Hepatocyte (in vitro differentiated cells): ENCODE measurements around the gene PABPN1. TPM values are rescaled to one million over a fixed set of nuclear protein-coding genes. Genes with fewer than 3 reads are reported as not detected.

Experiments
- DNase-seq: peaks from one replicate; pipeline ENCODE4 v3.0.0-alpha.2; 2016; ENCODE audit warnings: low spot score
- H2AFZ ChIP-seq: fragments of 200-600 bp; sonication (generic); 2 replicates; pipeline ENCODE4 v1.6.0; 2016; ENCODE audit warnings: antibody characterized with exemption, mild to moderate bottlenecking
- H3K27ac ChIP-seq: fragments of 200-600 bp; sonication (generic); 2 replicates; pipeline ENCODE4 v1.5.1; 2016; ENCODE audit warnings: mild to moderate bottlenecking
- H3K27me3 ChIP-seq: fragments of 200-600 bp; sonication (generic); 2 replicates; pipeline ENCODE4 v1.6.1; 2016
- H3K36me3 ChIP-seq: fragments of 200-600 bp; sonication (generic); replicated peaks from 2 replicates; pipeline ENCODE4 v1.5.1; 2016; ENCODE audit warnings: low read depth; ENCODE audit not compliant: insufficient read depth
- H3K4me1 ChIP-seq: fragments of 200-600 bp; sonication (generic); 2 replicates; pipeline ENCODE4 v1.5.1; 2016; ENCODE audit warnings: mild to moderate bottlenecking, moderate library complexity; ENCODE audit not compliant: insufficient read depth
- H3K4me2 ChIP-seq: fragments of 200-600 bp; sonication (generic); 2 replicates; pipeline ENCODE4 v1.6.0; 2016
- H3K4me3 ChIP-seq: fragments of 200-600 bp; sonication (generic); 2 replicates; pipeline ENCODE4 v1.5.1; 2016; ENCODE audit warnings: mild to moderate bottlenecking
- H3K79me2 ChIP-seq: fragments of 200-600 bp; sonication (generic); 2 replicates; pipeline ENCODE4 v1.6.0; 2017; ENCODE audit warnings: mild to moderate bottlenecking
- H3K9me2 ChIP-seq: fragments of 200-600 bp; sonication (generic); replicated peaks from 2 replicates; pipeline ENCODE4 v1.6.0; 2017; ENCODE audit warnings: mild to moderate bottlenecking; ENCODE audit not compliant: insufficient read depth
- H3K9me3 ChIP-seq: fragments of 200-600 bp; sonication (generic); 2 replicates; pipeline ENCODE4 v1.5.1; 2016; ENCODE audit warnings: low read depth, mild to moderate bottlenecking
- H4K20me1 ChIP-seq: fragments of 200-600 bp; sonication (generic); 2 replicates; pipeline ENCODE4 v1.6.0; 2016; ENCODE audit warnings: mild to moderate bottlenecking; ENCODE audit not compliant: insufficient read depth, poor library complexity, severe bottlenecking
- CTCF ChIP-seq: fragments of 200-600 bp; sonication (generic); IDR thresholded peaks from 2 replicates; pipeline ENCODE4 v1.5.1; 2016; ENCODE audit warnings: antibody characterized with exemption, mild to moderate bottlenecking; ENCODE audit not compliant: poor library complexity
- EZH2 ChIP-seq: fragments of 200-600 bp; sonication (generic); IDR thresholded peaks from 2 replicates; pipeline ENCODE4 v1.6.1; 2016; ENCODE audit warnings: antibody characterized with exemption, mild to moderate bottlenecking, borderline replicate concordance
- EZH2phosphoT487 ChIP-seq: fragments of 200-600 bp; sonication (generic); IDR thresholded peaks from one replicate; pipeline ENCODE4 v1.6.1; 2018; ENCODE audit warnings: antibody characterized with exemption, mild to moderate bottlenecking, low read depth, moderate library complexity; ENCODE audit not compliant: unreplicated experiment, severe bottlenecking
- WGBS: methylation state at CpG from one replicate; pipeline ENCODE4 v1.1.6; 2016; ENCODE audit warnings: low lambda C conversion rate; ENCODE audit errors: missing lambda C conversion rate; 5-methylcytosine and 5-hydroxymethylcytosine counted together
- polyA plus RNA-seq: library from polyadenylated mRNA; unstranded; fragments of >200 nt; fragmentation: Nextera tagmentation; extraction: Ambion mirVana; gene quantifications from 2 replicates; pipeline ENCODE4 v1.2.1, GENCODE V29; 2016
- total RNA-seq: library from RNA; depleted of rRNA; stranded (reverse); fragments of >200 nt; gene quantifications from 2 replicates; pipeline ENCODE4 v1.2.3, GENCODE V29; 2014

The PABPN1 gene
- total and polyA plus RNA-seq, 2 experiments from 2014 or later, result 116 to 213 TPM

- H3K4me2 ChIP-seq, result peak overlapping the region; percentile 88
- peaks cover 13% of the 10 kb centered on the region for H3K79me2 ChIP-seq
- H3K36me3 ChIP-seq, result no peaks in the 10 kb centered on the region
- peaks cover 23% of the 10 kb centered on the region for H3K4me1 ChIP-seq
- H4K20me1 ChIP-seq, result no peaks in the 10 kb centered on the region
- H3K27ac ChIP-seq, result peak overlapping the region; percentile 98
- peak overlapping the region; percentile 75 for H3K4me3 ChIP-seq
- H3K9me2 ChIP-seq, result no peaks in the 10 kb centered on the region
- no peak overlapping the region for H2AFZ ChIP-seq
- under 1% methylated on average over 81 of the region's 87 CpGs for WGBS
- no peaks in the 10 kb centered on the region for H3K27me3 ChIP-seq
- no peak for TF ChIP-seq EZH2
- TF ChIP-seq CTCF, result peak; percentile 81
- DNase-seq, result peak; percentile 100
- H3K9me3 ChIP-seq, result no peaks in the 10 kb centered on the region
These were observed 19.8 kb upstream of the PABPN1 start for GRCh38 chr14:23301288-23301968.

- H3K4me1 ChIP-seq, result peaks cover 23% of the 10 kb centered on the region
- H3K79me2 ChIP-seq, result peaks cover 15% of the 10 kb centered on the region
- peak overlapping the region; percentile 88 for H3K4me2 ChIP-seq
- no peaks in the 10 kb centered on the region for H4K20me1 ChIP-seq
- under 1% methylated on average over 24 of the region's 25 CpGs for WGBS
- no peak for TF ChIP-seq EZH2phosphoT487
- no peak for TF ChIP-seq EZH2
- no peak for TF ChIP-seq CTCF
- H2AFZ ChIP-seq, result peak overlapping the region; percentile 73
- no peaks in the 10 kb centered on the region for H3K9me3 ChIP-seq
- no peaks in the 10 kb centered on the region for H3K27me3 ChIP-seq
- H3K4me3 ChIP-seq, result peak overlapping the region; percentile 57
- DNase-seq, result no peak
- peak overlapping the region; percentile 90 for H3K27ac ChIP-seq
- H3K36me3 ChIP-seq, result no peaks in the 10 kb centered on the region
- H3K9me2 ChIP-seq, result no peaks in the 10 kb centered on the region
These were observed 19.3 kb upstream of the PABPN1 start for GRCh38 chr14:23301969-23302289.

DNA sequence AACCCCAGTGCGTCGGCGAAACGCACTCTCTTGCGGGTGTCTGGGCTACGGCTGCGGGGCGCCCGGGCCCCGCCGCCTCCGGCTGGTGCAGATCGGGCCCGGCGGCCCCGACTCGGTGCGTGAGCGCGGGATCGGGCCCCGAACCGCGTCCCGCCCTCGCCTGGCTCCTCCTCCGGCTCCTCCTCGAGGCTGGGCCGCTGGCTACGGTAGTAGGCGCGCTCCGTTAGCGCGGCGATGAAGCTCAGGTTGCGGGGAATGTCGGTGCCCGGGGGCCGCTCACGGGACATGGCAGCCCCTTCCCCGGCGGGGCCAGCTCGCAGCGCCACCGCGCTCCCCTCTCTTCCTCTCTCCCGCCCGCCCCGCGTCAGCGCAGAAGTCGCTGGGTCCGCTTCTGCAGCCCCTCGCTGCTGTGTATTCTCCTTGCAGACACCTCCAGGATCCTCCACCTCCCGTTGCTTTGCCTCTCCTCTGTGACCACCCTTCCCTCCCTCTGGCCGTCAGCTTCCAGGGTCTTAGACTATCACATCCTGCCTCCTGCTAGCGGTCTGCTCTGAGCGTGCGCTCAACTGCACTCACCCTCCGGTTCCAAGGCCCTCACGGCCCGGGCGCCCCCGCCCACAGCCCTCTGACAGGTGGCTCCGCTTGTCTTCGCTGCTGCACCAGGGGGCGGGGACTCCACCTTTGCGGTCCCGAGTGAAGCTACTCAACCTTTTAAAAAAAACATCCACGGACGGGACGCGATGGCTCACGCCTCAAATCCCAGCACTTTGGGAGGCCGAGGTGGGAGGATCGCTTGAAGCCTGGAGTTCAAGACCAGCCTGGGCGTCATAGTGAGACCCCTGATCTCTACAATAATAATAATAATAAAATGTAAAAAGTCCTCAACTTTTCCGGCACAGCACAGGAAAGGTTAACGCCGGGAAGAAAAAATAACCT lies 18.7 kb upstream of the PABPN1 start, which contains the start of gene PPP1R3E:
TSS of gene PPP1R3E (minus strand) at position 570 of the 936 bp plus-strand sequence. CDS start at position 287, 283 bp downstream.
- Histone ChIP-seq H3K4me2 (peak within 1 kb of the TSS; percentile 88), H3K36me3 (no peaks in the 10 kb centered on the region), H3K27ac (peak within 1 kb of the TSS; percentile 90), H3K27me3 (no peaks in the 10 kb centered on the region), H3K9me2 (no peaks in the 10 kb centered on the region), H3K9me3 (no peaks in the 10 kb centered on the region), H4K20me1 (no peaks in the 10 kb centered on the region), H3K4me3 (peak within 1 kb of the TSS; percentile 57), H3K4me1 (peaks cover 25% of the 10 kb centered on the region), H3K79me2 (peaks cover 21% of the 10 kb centered on the region), H2AFZ (peak within 1 kb of the TSS; percentile 73)
- TF ChIP-seq CTCF, result no peak
- no peak for TF ChIP-seq EZH2phosphoT487
- TF ChIP-seq EZH2, result no peak
- peak; percentile 85 for DNase-seq
- 7% methylated on average over 54 of the region's 81 CpGs for WGBS
